ENCODE data around the gene SLC25A42. TPM values are rescaled to one million over a fixed set of nuclear protein-coding genes. Genes with fewer than 3 reads are reported as not detected.
A peak's percentile ranks its signal among the peaks of the same experiment; 100 is the strongest.

Gene SLC25A42
- total RNA-seq, 1 experiment from 2014 or later, result 8.1 TPM

- TF ChIP-seq ARID4B (CRISPR knock-in tag; IDR thresholded peaks at IDR 0.05; ENCODE audit: borderline replicate concordance), result peak; percentile 89; the same call in 1 of the 2 replicates
- peak; percentile 61 for TF ChIP-seq TEAD1 (CRISPR knock-in tag; IDR thresholded peaks at IDR 0.05)
- 0 out of 2 replicates have a peak, but pooled peaks have one; percentile 14 for TF ChIP-seq TEAD4 (CRISPR knock-in tag; IDR thresholded peaks at IDR 0.05)
- 0 out of 2 replicates have a peak, but pooled peaks have one; percentile 56 for TF ChIP-seq ZBTB21 (CRISPR knock-in tag; IDR thresholded peaks at IDR 0.05; ENCODE audit: borderline replicate concordance)
- TF ChIP-seq RORB (CRISPR knock-in tag; IDR thresholded peaks at IDR 0.05), result no peak
- TF ChIP-seq CDX4 (CRISPR knock-in tag; IDR thresholded peaks at IDR 0.05; ENCODE audit: borderline replicate concordance), result no peak
- TF ChIP-seq ZNF416 (CRISPR knock-in tag; IDR thresholded peaks at IDR 0.05), result no peak
- no peak for TF ChIP-seq ZNF423 (CRISPR knock-in tag; IDR thresholded peaks at IDR 0.05)
- TF ChIP-seq MXD4 (CRISPR knock-in tag; IDR thresholded peaks at IDR 0.05; ENCODE audit: borderline replicate concordance), result no peak
- 0 out of 2 replicates have a peak, but pooled peaks have one; percentile 67 for TF ChIP-seq PREB (CRISPR knock-in tag; IDR thresholded peaks at IDR 0.05; ENCODE audit: borderline replicate concordance)
- TF ChIP-seq E2F1 (CRISPR knock-in tag; IDR thresholded peaks at IDR 0.05), result no peak
- no peak for TF ChIP-seq AR (CRISPR knock-in tag; IDR thresholded peaks at IDR 0.05)
- TF ChIP-seq MAX (CRISPR knock-in tag; IDR thresholded peaks at IDR 0.05), result peak; percentile 98
- TF ChIP-seq CBFB (CRISPR knock-in tag; IDR thresholded peaks at IDR 0.05; ENCODE audit: low read depth), result no peak
- TF ChIP-seq GABPB1 (CRISPR knock-in tag; IDR thresholded peaks at IDR 0.05), result peak; percentile 82
- no peak for TF ChIP-seq ZNF512 (CRISPR knock-in tag; IDR thresholded peaks at IDR 0.05; ENCODE audit: borderline replicate concordance)
- no peak; the same call in 1 of the 2 replicates for TF ChIP-seq JUN (CRISPR knock-in tag; IDR thresholded peaks at IDR 0.05)
- no peak for TF ChIP-seq CTCF (IDR thresholded peaks at IDR 0.05)
- TF ChIP-seq USF2 (CRISPR knock-in tag; IDR thresholded peaks at IDR 0.05), result peak; percentile 62
- peak; percentile 74; the same call in 1 of the 2 replicates for TF ChIP-seq MLX (CRISPR knock-in tag; IDR thresholded peaks at IDR 0.05)
Observed at GRCh38 chr19:19033426-19034203, 30.2 kb upstream of the SLC25A42 start, which contains the start of the genes ARMC6 and SUGP2 (continued).
